Bladder microvascular endothelial cell (primary cell): Measurements from ENCODE around the gene SHOX. TPM values are rescaled to one million over a fixed set of nuclear protein-coding genes. Genes with fewer than 3 reads are reported as not detected.

ENCODE experiments used
- total RNA-seq: library from RNA; depleted of rRNA; stranded (reverse); fragments of >200 nt; gene quantifications from 2 replicates; pipeline ENCODE4 v1.2.3, GENCODE V29; 2014

Gene SHOX
- not detected in 2 replicates for total RNA-seq

GRCh38 chrX:630612-631496 lies at the start of gene SHOX:
TSS of gene SHOX (plus strand) at chrX:630791. CDS start at chrX:630898, 107 bp downstream.

Other genes with a start within 250 kb of the SHOX start
- 23.6 and 26.1 TPM in 2 replicates for gene PPP2R3B, start 243.9 kb upstream of the SHOX start, total RNA-seq